ENCODE measurements around the gene FAM20C.

FAM20C gene

DNA sequence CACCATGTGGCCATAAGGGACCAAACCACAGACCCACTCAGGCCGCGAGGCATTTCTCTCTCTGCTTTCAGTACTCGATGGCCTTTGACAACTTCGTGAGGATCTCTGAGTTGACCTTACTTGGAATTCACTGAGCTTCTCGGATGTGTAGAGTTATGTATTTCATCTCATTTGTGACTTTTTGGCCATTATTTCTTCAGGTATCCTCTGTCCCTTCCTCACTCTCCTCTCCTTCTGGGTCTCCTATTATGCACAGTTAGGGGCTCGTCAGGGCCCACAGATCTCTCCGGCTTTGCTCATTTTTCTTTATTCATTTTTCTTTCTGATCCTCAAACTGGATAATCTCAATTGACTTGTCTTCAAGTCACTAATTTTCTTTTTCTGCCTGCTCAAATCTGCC is 81.0 kb downstream of the FAM20C start:
- DNase-seq (ENCODE audit: low read depth), result no peak

DNA sequence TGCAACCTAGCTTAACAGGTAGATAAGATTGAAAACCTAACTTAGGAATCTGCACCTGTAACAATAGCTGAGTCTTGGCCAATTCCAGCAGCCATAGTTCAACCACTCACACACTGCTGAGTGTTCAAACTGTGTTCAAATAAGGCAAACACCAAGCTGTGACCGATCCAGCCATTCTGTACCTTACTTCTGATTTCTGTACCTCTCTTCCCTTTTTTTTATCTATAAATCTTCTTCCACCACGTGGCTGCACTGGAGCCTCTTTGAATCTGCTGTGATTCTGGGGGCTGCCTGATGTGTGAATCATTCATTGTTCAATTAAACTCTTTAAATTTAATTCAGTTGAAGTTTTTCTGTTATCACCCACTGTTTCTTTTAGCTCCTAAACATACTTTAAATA is 81.9 kb downstream of the FAM20C start:
- no peak for DNase-seq (ENCODE audit: low read depth)

DNA sequence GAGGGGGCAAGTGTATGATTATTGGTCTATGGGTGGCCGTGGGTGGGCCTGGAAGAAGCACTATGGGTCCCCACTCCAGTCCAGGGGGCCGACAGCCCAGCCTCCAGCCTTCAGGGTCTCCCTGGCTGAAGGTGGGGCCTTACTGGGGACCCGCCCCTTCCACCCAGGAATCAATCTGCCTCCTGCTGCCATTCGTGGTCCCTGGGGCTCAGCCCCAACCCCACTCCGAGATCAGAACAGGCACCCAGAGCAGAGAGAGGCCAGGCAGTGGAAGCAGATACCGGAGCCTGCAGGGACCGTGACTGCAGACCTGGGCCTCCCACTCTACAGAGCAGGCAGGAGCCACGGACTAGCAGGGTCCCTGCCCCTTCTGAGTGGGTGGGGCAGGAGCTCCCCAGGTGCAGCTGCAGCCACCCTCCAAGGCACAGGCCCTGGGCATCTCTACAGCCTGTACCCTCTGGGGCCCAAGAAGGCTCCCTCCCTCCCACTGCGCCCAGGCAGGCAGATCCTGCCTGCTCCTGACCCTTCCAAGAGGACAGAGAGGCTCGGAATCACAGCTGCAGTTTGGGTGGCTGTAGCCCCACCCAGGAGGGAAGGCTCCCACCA is 84.0 kb downstream of the FAM20C start:
- no peak for DNase-seq (ENCODE audit: low read depth)

DNA sequence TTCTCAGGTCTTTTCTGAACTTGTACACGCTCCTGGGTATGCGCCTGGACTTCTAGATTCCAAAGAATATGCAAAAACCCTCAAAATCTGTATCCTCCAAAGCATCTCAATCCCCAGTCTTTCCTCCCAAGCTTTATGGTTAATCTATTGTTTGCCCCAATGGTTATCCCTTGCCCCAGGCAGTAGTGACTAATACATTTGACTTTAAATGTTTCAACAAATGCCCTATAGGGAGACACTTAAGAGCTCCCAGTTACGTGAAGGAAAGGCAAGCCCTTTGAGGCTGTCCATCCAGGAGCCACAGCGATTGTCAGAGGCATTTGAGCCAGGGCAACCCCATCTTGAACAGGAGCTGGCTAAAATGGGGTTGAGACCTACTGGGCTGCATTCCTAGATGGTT is 84.9 kb downstream of the FAM20C start:
- no peak for DNase-seq (ENCODE audit: low read depth)

DNA sequence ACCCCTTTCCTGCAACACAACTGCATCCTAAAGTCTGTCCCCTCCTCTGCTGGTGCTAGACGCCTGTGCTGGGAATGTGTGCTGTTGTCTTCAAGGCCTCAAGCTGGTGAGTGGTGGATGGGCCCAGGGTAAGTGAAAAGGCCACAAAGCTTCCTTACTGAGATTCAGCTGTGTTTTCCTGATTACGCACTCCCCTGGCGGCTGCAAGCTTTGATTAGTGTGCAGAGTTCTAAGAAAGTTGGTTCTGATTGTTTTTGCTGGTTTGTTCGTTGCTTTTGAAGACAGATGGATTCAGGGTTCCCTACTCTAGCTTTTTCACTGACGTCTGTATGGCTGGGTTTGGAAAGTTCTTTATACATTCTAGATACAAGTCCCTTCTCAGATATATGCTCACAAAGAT is 85.7 kb downstream of the FAM20C start:
- DNase-seq (ENCODE audit: low read depth), result no peak

DNA sequence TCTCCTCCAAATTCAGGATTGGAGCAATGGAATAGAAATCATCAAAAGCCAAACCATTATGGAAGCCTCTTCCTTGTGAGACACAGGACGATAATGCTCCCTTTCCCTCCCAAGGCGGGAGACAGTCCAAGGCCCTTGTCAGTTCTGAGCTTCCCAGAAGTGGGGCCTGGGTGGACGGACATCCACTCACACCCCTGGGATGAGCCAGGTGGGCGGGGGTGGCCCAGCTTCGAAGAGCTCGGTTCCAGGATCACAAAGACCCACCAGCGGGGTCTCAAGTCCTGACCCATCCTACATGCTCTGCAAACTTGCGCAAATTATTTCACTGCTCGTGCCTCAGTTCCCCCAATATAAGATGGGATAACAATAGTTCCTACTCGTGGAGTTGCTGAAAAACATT is 87.5 kb downstream of the FAM20C start:
- no peak for DNase-seq (ENCODE audit: low read depth)

DNA sequence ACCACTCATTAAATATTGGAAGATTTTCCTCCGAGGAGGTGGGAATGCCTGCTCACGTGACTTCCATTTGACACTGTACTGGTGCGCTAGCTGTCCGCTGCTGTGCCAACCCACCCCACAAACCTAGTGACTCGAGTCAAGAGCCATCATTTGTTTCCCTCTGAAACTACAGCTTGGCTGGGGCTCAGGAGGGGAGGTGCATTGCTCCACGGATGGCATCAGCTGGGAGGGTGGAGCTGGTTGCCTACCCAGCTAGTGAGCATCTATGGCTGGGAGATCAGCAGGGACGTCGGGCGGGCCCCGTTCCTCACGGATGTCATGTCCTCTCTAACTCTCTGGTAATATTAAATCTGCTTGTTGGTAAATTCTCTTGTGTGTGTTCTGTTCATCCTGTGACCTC is 88.1 kb downstream of the FAM20C start:
- no peak for DNase-seq (ENCODE audit: low read depth)

DNA sequence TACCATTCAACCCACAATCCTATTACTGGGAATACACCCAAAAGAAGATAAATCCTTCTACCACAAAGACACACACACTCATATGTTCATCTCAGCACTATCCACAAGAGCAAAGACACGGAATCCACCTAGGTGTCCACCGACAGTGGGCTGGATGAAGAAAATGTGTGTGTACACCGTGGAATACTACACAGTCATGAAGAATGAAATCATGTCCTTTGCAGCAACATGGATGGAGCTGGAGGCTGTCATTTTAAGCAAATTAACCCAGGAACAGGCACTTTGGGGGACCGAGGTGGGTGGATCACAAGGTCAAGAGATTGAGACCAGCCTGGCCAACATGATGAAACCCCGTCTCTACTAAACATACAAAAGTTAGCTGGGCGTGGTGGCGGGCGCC is 89.3 kb downstream of the FAM20C start:
- DNase-seq (ENCODE audit: low read depth), result no peak

DNA sequence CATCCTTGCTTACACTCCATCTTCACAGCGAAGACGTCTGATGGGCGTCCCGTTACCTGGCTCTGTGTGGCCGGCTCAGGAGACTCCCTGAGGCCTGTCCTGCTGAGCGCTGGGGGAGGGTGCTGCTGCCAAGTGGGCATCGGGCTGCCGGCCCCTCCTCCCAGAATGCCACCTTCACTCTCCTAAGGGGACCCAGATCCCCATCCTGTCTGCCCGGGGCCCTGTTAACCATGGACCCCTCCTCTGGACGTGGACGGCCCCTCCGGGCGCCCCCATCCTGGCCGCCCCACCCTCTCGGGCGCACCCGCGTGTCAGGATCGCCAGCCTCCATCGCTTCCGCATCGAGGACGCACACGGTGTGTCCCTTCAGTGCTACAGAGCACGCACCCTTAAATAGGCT is 90.2 kb downstream of the FAM20C start:
- no peak for DNase-seq (ENCODE audit: low read depth)

DNA sequence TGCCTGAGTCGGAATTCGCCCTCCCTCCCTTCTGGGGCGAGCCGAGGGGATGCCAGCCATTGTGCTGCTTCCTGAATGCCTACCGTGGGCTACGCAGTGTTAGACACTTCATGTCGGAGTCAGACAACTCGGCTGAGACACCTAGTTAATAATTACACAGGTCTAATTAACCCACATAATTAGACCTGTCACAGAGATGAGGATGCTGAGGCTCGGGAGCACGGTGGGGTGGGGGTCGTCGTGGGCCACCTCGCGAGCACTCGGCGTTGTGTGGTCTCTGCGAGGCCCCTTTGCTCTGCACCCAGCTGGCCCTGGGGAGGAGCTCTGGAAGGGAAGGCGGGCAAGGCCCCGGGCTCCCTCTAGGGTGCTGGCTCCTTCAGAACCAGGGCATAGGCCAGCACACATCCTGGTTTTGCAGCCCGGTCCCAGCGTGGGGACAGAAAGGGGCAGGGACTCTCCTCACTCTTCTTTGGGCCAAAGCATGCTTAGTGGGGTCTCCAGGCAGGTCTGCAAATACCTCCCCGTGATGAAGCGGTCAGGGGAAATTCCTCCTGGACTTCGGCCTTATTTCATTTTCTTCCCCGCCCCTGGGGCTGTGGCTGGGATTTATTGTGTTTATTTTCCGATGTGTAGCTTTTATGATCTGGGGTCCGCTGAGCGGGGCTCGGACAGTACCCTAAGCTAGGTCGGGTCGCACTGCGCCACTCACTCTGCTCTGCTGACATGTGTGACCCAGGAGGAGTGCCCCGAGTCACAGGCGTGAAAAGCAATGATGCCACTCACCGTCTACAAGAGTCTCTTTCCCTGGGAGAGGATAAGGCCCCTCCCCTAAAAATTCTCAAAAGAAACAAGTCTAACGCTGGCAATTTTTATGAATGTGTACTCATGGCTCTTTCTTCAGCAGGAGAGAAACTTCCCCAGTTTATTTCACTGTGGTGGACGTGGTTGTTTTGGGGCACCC is 92.7 kb downstream of the FAM20C start:
- DNase-seq (ENCODE audit: low read depth), result no peak

DNA sequence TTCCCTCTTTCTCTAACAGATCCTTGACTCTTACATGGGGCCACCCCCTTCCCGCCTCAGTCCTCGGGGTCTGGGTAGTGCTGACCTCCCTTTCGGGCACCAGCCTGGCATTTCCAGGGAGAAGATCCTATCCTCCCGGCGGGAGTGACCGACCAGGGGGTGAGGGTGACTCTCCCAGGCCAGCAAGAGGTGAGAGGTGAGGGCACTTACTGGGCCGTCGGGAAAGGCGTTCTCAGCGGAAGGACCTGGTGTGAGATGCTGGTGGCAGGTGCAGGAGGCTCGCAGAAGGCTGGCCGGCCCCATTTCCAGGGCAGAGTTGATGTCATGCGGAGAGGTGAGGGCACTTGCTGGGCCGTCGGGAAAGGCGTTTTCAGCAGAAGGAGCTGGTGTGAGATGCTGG is 93.4 kb downstream of the FAM20C start:
- no peak for DNase-seq (ENCODE audit: low read depth)

DNA sequence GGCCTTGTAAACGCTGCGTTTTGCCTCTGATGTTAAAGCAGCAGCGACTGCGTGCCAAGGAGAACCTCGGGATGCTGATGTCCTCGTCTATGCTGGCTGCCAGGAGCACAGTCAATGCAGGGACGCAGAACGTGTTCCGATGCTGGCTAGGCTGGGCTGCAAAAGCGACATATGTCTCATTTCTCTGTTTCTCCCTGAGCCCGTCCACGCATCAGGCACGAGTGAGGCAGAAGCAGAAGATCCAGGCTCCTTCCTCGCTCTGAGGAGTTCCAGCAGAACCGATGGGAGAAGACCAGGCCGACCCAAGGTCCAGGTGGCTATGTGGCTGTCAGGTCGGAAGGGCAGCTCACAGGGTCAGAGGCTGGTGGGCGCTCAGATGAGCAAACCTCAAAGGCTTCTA is 93.9 kb downstream of the FAM20C start:
- DNase-seq (ENCODE audit: low read depth), result no peak

DNA sequence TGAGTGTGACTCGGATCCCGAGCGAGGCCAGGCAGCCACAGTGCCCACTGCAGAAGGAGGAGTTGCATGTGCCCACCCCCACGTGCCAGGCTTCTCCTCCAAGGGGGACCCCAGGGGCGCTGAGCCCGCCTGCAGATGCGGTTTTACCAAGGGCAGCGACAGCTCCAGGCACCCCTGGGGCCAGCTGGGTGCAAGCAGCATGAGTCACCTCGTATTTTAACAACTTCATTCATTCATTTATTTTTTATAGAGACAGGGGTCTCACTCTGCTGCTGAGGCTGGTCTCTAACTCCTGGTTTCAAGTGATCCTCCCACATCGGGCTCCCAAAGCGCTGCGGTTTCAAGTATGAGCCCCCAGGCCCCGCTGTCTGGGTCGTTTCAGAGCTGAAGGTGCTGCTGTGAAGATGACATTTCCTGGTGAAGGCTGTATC is 96.3 kb downstream of the FAM20C start:
- DNase-seq (ENCODE audit: low read depth), result no peak

DNA sequence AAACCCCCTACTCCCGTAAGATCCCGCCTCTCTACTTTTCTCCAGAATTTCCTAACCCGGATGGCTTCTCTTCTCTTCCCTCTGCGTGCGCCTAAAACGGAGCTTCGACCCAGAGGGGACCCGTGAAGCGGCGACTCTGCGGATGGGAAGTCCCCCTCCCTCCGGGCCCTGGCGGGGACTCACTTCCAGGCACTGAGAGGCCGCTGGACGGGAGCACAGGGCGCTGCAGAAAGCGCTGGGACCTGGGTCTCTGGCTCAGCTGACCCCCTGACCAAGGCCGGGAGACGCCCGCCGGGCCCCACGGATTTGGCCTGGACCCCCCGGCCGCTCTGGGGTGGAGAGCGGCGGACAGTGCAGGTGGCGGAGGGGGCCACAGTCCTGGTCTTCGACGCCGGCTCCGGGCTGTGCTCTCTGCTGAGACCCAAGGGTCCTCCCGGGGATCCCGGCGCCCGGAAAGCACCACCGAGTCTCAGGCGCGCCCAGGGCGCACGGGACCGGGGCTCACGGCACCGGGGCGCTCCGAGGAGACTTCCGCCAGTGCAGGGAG is 96.9 kb downstream of the FAM20C start:
- no peak for DNase-seq (ENCODE audit: low read depth)

DNA sequence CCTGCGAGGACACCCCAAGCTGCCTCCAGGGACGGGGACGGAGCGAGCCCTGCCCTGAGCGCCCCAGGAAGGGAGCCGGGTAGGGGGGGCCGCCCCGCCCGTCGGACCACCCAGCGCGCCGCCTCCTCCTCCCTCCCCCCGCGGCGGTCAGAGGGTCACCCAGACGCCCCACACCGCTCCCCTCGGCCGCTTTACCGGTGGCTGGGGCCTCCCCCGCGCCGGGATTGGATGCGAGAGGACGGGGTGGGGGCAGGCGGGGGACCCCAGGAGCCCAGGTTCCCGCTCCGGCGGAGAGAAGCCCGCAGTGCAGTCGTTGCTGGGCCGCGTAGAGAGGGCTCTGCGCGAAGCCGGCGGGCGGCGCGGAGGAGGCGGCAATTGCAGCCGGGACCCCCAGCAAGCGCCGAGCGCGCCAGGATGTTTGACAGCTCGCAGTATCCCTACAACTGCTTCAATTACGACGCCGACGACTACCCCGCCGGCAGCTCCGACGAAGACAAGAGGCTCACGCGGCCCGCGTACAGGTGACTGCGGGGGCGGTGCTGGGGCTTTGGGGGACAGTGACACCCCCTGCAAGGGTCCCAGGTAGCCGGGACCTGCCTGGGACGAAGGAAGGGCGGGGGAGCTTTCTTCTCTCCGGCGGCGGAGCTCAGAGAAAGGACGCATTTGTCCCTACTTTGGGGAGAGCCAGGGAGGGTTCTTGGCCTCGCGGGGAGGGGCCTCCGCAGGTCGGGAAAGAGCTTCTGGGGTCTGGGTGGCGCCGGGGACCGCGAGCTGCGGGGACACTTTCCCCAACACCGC is 97.6 kb downstream of the FAM20C start, which contains the start of gene FOXL3:
Gene FOXL3 (plus strand): TSS at position 415 of the 798 bp plus-strand sequence. CDS start 0 bp downstream, at position 415.
- no peak for DNase-seq (ENCODE audit: low read depth)

DNA sequence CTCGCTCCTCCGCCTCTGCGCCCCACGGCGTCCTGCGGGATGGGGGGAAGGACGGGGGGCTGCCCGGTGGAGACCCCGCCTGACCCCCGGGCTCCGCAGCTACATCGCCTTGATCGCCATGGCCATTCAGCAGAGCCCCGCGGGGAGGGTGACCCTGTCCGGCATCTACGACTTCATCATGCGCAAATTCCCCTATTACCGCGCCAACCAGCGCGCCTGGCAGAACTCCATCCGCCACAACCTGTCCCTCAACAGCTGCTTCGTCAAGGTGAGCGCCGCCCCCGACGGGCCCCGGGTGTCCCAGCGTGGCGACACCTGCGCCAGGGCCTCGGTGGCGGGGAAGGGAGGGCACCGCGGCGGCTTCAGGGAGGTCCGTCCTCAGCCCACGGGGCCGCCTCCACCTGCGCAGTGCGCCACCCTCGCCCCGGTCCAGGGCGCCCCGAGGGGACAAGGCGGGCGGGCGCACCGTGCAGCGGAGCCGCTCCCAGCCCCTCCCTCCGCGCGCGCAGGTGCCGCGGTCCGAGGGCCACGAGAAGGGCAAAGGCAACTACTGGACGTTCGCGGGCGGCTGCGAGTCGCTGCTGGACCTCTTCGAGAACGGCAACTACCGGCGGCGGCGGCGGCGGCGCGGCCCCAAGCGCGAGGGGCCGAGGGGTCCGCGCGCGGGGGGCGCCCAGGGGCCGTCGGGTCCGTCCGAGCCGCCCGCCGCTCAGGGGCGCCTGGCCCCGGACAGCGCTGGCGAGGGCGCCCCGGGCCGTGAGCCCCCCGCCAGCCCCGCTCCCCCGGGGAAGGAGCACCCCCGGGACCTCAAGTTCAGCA is 98.4 kb downstream of the FAM20C start:
- no peak for DNase-seq (ENCODE audit: low read depth)

DNA sequence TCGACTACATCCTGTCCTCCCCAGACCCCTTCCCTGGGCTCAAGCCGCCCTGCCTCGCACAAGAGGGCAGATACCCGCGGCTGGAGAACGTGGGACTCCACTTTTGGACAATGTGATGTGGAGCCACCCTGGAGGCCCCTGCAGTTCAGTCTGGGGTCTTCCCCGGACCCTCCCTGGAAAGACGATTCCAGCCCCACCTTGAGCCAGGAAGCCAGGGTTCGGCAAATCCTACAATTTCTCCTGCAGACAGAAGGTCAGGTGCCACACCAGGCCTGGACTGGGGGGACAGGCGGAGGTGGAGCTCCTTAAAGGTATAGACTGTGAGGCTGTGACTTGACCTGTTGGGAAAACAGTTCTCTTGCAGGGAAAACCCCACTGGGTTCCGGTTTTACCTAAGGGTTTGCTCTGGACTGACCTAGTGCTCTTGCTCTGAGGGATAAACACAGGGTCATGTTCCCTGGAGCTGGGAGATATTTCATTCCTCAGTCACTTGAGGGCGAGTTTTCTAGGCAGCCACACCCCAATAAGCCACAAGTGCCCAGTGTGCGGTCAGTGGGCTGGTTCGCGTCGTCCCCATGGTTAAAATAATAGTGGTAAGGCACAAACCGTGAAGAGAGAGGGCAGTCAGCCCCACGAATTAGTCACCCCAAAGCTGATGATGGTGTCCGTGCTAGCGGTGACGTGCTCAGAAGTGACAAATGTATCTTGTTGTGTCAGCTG is 99.2 kb downstream of the FAM20C start:
- DNase-seq (ENCODE audit: low read depth), result no peak

DNA sequence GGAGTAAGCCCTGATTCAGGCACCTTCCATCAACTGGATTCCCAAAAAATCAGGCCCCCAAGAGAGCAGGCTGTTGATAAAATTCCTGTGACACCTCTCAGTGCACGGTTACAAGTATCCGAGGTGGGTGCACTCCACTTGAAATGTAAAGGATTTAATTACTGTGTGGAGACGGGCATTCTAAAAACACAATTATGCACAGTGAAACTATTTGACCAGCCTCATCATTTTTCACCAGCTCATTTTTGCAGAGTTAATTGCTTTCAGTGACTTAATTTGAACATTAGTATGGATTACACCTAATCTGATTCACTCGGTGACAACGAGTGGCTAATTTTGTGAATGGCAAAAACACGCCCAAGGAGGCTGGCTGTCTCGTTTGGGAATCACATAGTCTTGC is 99.9 kb downstream of the FAM20C start:
- DNase-seq (ENCODE audit: low read depth), result no peak

DNA sequence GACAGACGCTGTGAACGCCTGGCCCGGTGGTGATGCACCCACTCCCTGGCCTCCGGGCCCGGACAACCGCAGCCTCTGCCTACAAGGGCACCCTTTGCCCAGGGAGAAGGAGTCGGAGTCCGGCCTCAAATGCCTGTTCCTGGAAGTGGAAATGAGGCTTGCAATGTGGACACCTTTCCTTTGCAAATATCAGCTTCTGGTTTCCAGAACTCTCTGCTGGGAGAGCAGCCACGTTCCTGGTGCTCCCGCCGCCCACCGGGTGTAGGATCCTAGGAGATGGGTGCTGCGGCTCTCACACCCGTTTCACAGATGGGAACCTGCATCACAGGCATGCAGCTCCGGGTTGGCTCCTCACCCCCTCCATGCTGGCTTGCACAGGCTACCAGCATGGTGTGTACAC is 100.5 kb downstream of the FAM20C start:
- DNase-seq (ENCODE audit: low read depth), result no peak

DNA sequence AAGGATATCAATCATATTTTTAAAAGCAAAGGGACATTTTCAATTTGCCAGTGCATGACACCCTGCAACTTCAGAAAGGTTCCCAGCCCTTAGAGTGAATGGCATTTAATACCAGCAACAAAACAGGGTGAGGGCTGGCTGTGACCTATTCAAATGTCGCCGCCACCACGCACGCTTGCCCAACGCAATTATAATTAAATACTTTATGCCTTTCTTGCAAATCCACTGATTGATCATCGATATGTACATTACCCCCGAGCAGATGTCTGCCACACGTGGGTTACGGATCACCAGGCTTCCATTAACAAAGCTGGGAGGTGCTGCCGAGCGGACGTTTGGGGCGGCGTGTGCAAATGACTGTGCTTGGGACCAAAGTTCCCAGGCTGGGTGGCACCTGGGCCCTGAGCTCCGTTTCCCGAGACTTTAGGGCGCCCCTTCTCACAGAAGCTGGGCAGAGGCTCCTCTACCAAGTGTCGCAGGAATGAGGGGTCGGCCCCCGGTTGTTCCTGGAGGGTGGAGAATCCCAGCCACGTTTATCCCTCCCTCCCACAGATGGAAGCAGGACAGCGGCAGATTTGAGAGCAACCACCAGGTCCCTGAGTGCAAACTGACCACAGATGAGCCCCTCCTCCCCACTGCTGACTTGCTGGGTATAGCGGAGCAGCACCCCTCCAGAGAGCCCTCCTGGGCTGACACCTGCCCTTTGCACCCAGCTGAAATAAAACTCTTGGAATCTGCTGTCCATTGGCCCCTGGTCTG is 101.5 kb downstream of the FAM20C start:
- DNase-seq (ENCODE audit: low read depth), result no peak
